ENCODE results near the gene CCR3.

Gene CCR3

GRCh38 chr3:46200790-46201189 lies 41.5 kb upstream of the CCR3 start:
- H3K27me3 ChIP-seq (ENCODE audit: insufficient read depth, low read length, poor library complexity, severe bottlenecking), result no peaks in the 10 kb centered on the region

GRCh38 chr3:46202535-46202934 lies 39.7 kb upstream of the CCR3 start:
- Histone ChIP-seq H3F3A (ENCODE audit: low read depth) (no peaks in the 10 kb centered on the region), H2AFZ (ENCODE audit: low read length) (no peak overlapping the region), H3K4me1 (ENCODE audit: insufficient read depth, low read length, poor library complexity, severe bottlenecking) (peaks cover 15% of the 10 kb centered on the region), H3K27me3 (ENCODE audit: insufficient read depth, low read length, poor library complexity, severe bottlenecking) (no peaks in the 10 kb centered on the region), H3K79me2 (ENCODE audit: insufficient read depth, low read length) (peaks cover 6% of the 10 kb centered on the region; the same call in 1 of the 2 replicates), H3K4me3 (ENCODE audit: low read length, poor library complexity, severe bottlenecking) (no peak overlapping the region), H3K36me3 (ENCODE audit: insufficient read depth, low read length) (no peaks in the 10 kb centered on the region), H3K9me3 (ENCODE audit: insufficient read depth, low read depth, low read length) (no peaks in the 10 kb centered on the region), H4K20me1 (ENCODE audit: insufficient read depth, low read length, poor library complexity, severe bottlenecking) (no peaks in the 10 kb centered on the region), H3K4me2 (ENCODE audit: low read depth, low read length, poor library complexity, severe bottlenecking) (no peak overlapping the region), H3K9ac (ENCODE audit: low read depth, low read length, poor library complexity, severe bottlenecking) (no peak overlapping the region), H3K9me2 (replicated peaks; ENCODE audit: low read depth, low read length) (no peaks in the 10 kb centered on the region)
- TF ChIP-seq CTCF (conservative IDR thresholded peaks at IDR 0.05; ENCODE audit: low read length) (no peak), EZH2phosphoT487 (IDR thresholded peaks at IDR 0.05; ENCODE audit: borderline replicate concordance) (no peak)

More at GRCh38 chr3:46200790-46201189, 41.5 kb upstream of the CCR3 start:
- Histone ChIP-seq H3K36me3 (ENCODE audit: insufficient read depth, low read length) (no peaks in the 10 kb centered on the region), H3K79me2 (ENCODE audit: insufficient read depth, low read length) (no peaks in the 10 kb centered on the region), H3K9me3 (ENCODE audit: insufficient read depth, low read depth, low read length) (no peaks in the 10 kb centered on the region), H3K4me3 (ENCODE audit: low read length, poor library complexity, severe bottlenecking) (no peak overlapping the region), H3K9ac (ENCODE audit: low read depth, low read length, poor library complexity, severe bottlenecking) (no peak overlapping the region), H3K9me2 (replicated peaks; ENCODE audit: low read depth, low read length) (no peaks in the 10 kb centered on the region), H3F3A (ENCODE audit: low read depth) (no peaks in the 10 kb centered on the region), H2AFZ (ENCODE audit: low read length) (no peak overlapping the region), H3K4me1 (ENCODE audit: insufficient read depth, low read length, poor library complexity, severe bottlenecking) (peaks cover 4% of the 10 kb centered on the region), H4K20me1 (ENCODE audit: insufficient read depth, low read length, poor library complexity, severe bottlenecking) (no peaks in the 10 kb centered on the region), H3K4me2 (ENCODE audit: low read depth, low read length, poor library complexity, severe bottlenecking) (no peak overlapping the region)
- no peak for TF ChIP-seq EZH2phosphoT487 (IDR thresholded peaks at IDR 0.05; ENCODE audit: borderline replicate concordance)
- no peak for TF ChIP-seq CTCF (conservative IDR thresholded peaks at IDR 0.05; ENCODE audit: low read length)

- no peak overlapping the region for H3K4me2 ChIP-seq (ENCODE audit: low read depth, low read length, poor library complexity, severe bottlenecking)
- no peaks in the 10 kb centered on the region for H3K27me3 ChIP-seq (ENCODE audit: insufficient read depth, low read length, poor library complexity, severe bottlenecking)
- H2AFZ ChIP-seq (ENCODE audit: low read length), result no peak overlapping the region
- H3K36me3 ChIP-seq (ENCODE audit: insufficient read depth, low read length), result no peaks in the 10 kb centered on the region
- peaks cover 6% of the 10 kb centered on the region; the same call in 1 of the 2 replicates for H3K79me2 ChIP-seq (ENCODE audit: insufficient read depth, low read length)
- no peaks in the 10 kb centered on the region for H3K9me2 ChIP-seq (replicated peaks; ENCODE audit: low read depth, low read length)
- H3K4me1 ChIP-seq (ENCODE audit: insufficient read depth, low read length, poor library complexity, severe bottlenecking), result peaks cover 25% of the 10 kb centered on the region
- H3K4me3 ChIP-seq (ENCODE audit: low read length, poor library complexity, severe bottlenecking), result no peak overlapping the region
- no peaks in the 10 kb centered on the region for H3K9me3 ChIP-seq (ENCODE audit: insufficient read depth, low read depth, low read length)
- no peaks in the 10 kb centered on the region for H4K20me1 ChIP-seq (ENCODE audit: insufficient read depth, low read length, poor library complexity, severe bottlenecking)
- no peak for TF ChIP-seq CTCF (conservative IDR thresholded peaks at IDR 0.05; ENCODE audit: low read length)
- no peak for TF ChIP-seq EZH2phosphoT487 (IDR thresholded peaks at IDR 0.05; ENCODE audit: borderline replicate concordance)
- H3K9ac ChIP-seq (ENCODE audit: low read depth, low read length, poor library complexity, severe bottlenecking), result no peak overlapping the region
- no peaks in the 10 kb centered on the region for H3F3A ChIP-seq (ENCODE audit: low read depth)
Observed at GRCh38 chr3:46203681-46204080, 38.6 kb upstream of the CCR3 start.
